NCI-H446 (cell line): ENCODE results near the gene RCE1.
A peak's percentile ranks its signal among the peaks of the same experiment; 100 is the strongest.

Source experiments
- DNase-seq, 2 experiments: peaks; one replicate each; lab custom pipeline; 2025; lab: John Stamatoyannopoulos, UW

Gene RCE1

GRCh38 chr11:66857234-66857926 is 14.1 kb downstream of the RCE1 start:
- no peak for DNase-seq

GRCh38 chr11:66857927-66858185 is 14.6 kb downstream of the RCE1 start:
- DNase-seq, result no peak

GRCh38 chr11:66858186-66858938 is 15.1 kb downstream of the RCE1 start:
- no peak for DNase-seq

GRCh38 chr11:66858939-66859685 is 15.9 kb downstream of the RCE1 start:
- no peak for DNase-seq

- DNase-seq, result no peak
Observed at GRCh38 chr11:66859686-66860448, 16.6 kb downstream of the RCE1 start.

- no peak for DNase-seq
Observed at GRCh38 chr11:66860449-66860831, 17.2 kb downstream of the RCE1 start.

- no peak for DNase-seq
Observed at GRCh38 chr11:66861038-66861773, 18.0 kb downstream of the RCE1 start.

- no peak for DNase-seq
Observed at GRCh38 chr11:66861774-66862558, 18.7 kb downstream of the RCE1 start.

GRCh38 chr11:66862559-66863037 is 19.4 kb downstream of the RCE1 start:
- no peak for DNase-seq

GRCh38 chr11:66863428-66864125 is 20.3 kb downstream of the RCE1 start:
- no peak for DNase-seq

GRCh38 chr11:66864172-66864901 is 21.1 kb downstream of the RCE1 start:
- no peak for DNase-seq

GRCh38 chr11:66864924-66865697 is 21.9 kb downstream of the RCE1 start:
- DNase-seq, result no peak

GRCh38 chr11:66866007-66866406 is 22.8 kb downstream of the RCE1 start:
- DNase-seq, result no peak

- peak in 1 of 2 experiments; percentile 38 for DNase-seq
Observed at GRCh38 chr11:66866511-66866986, 23.3 kb downstream of the RCE1 start.

- DNase-seq, result no peak
Observed at GRCh38 chr11:66867425-66868040, 24.3 kb downstream of the RCE1 start.

- DNase-seq, result no peak
Observed at GRCh38 chr11:66868082-66868725, 25.0 kb downstream of the RCE1 start.
